ENCODE results near the gene CHN2.

The CHN2 gene

GRCh38 chr7:29335188-29336083 lies 140.9 kb downstream of the CHN2 start:
- DNase-seq (ENCODE audit: low read depth) = no peak

DNA sequence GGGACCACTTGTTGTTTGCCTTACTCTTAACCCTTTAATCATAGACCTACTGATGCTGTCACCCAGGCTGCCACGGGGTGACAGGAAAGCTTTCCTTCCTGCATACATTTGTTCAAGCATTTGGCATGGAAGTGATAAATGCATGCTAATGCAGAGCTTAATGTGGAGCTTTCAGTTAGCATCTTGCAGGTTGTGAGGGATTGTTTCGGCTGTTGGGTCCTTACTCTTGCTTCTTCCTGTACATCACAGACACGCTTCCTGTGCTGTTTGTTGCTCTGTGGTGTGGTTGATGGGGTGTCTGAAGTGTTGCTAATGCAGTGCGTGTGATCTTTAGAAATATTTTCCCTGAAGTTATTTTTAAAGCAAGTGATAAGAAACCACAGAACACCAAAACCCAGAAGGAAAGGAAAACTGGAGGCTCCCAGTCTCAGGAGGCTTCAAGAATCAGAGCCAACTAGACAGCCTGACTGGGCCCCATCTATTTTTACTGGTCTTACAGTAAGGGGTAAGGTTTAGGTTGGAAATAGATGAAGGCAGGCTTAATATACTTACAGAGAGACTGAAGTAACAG lies 143.1 kb downstream of the CHN2 start:
- no peak for DNase-seq (ENCODE audit: low read depth)

GRCh38 chr7:29340696-29341095 lies 146.1 kb downstream of the CHN2 start:
- DNase-seq (ENCODE audit: low read depth) = no peak

DNA sequence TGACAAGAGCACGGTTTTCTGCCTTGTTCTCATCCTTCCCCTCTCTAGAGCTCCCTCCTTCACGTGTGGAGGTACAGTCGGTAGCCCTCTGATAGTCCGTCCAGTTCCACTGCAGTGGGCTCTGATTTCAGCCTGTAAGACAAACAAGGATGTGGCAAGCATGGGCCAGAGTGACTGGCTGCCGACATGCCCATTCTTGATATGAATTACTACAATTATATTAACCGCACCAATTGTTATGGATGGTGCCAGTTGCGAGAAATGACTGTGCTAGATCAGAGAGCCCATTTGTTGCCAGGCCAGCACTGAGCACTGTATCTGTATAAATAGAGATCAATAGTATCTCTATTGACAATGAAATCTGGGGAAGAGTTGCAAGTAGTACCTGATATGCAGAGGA lies 146.6 kb downstream of the CHN2 start:
- no peak for DNase-seq (ENCODE audit: low read depth)

DNA sequence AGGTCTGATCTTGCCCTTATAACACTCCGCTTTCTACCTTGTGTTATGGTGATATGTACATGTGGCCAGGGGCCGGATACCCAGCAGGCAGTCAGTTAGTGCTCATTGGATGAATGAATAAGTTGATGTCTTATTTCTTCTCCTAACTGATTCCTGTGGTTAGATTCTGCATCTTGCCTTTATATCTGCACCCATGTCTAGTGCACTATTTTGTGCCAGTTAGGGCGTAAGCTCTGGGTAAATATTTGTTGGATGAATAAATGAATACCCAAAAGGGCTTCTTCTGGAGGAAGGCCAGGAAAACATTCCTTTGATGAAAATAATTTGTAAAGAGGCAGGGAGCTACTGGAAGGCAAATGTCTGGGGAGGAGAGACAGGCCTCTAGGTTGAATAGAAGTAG lies 148.2 kb downstream of the CHN2 start:
- no peak for DNase-seq (ENCODE audit: low read depth)

- DNase-seq (ENCODE audit: low read depth) = no peak
Measured at GRCh38 chr7:29343399-29343798, 148.8 kb downstream of the CHN2 start.

DNA sequence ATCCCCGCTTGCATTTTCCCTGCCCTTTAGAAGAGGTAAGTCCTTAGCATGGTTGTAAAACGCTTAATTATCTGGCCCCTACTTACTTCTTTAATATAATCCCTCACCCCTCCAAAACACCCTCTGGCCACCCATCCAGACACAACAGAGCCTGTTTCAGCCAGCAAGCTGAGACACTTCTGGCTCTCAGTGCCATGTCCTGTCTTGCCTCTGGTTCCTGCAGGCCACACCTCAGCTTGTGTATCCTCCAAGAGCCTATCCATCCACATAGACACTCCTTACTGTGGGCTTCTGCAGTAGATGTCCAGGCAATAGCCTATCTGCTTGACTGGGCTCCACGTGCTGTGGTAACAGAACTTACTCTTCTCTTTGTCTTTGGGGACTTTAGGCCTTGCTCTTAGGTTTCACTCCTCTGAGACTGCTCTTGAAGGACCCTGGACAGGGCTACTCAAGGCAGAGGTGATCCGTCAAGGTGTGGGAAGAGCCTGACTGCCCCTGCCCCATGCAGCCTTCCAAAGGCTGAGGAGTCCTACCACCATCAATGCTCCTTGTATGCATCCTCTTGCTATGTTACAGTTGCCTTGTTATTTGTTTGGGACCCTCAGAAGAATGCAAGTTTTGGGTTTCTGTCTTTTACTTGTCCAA lies 149.9 kb downstream of the CHN2 start:
- DNase-seq (ENCODE audit: low read depth) = no peak

GRCh38 chr7:29345590-29345989 lies 151.0 kb downstream of the CHN2 start:
- DNase-seq (ENCODE audit: low read depth) = no peak

GRCh38 chr7:29346231-29346978 lies 151.8 kb downstream of the CHN2 start:
- no peak for DNase-seq (ENCODE audit: low read depth)

DNA sequence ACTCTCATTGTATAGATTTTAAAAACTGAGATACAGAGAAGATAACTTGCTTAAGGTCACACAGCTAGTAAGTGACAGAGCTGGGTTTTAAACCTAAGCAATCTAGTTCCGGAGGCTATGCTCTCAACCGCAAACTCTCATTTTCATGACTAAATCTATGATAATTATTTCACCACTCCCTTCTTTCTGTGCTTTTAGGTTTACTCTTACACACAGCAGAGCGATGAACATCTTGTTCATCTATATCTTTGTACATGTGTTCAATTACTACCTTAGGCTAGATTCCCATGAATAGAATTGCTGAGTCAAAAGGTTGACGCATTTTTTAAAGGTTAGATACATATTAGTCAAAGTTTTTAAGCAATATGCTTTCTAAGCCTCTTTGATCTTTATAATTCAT lies 154.8 kb downstream of the CHN2 start:
- DNase-seq (ENCODE audit: low read depth) = no peak

DNA sequence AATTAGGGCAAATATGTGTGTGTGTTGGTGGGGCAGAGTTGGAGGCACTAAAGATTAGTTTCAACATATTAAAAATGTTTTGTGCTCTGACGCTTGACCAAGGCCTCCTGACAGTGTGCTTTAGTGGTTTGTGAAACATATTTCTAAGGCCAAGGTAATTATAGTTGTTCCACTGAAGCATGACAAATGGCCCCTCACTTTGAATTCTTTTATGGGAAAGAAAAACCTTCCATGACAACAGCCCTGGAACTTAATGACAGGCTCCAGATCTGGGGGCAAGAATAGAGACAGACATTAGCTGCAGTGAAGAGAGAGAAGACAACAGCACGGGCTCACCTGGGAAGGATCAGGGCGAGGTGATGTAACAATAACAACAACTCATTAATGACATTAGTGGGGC lies 155.8 kb downstream of the CHN2 start:
- DNase-seq (ENCODE audit: low read depth) = no peak

GRCh38 chr7:29352041-29352440 lies 157.5 kb downstream of the CHN2 start:
- DNase-seq (ENCODE audit: low read depth) = no peak

DNA sequence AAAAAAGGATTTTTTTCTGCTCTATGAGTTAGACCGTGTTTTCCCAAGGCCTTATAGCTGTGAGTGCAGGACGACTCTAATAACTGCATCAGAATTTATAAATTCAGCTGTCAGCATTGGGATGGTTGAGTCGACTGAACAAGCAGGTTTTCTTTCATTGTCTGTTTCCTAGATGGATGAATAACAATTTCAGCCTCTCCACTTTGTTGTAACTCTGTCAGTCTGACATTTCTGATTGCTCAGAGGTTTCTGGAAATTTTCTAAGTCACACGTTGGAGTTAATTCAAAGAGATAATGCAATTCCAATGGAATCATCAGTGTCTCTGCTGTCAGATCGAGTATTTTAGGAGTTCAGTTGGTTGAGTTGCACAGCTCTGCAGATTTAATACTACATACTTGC lies 159.2 kb downstream of the CHN2 start:
- DNase-seq (ENCODE audit: low read depth) = no peak

DNA sequence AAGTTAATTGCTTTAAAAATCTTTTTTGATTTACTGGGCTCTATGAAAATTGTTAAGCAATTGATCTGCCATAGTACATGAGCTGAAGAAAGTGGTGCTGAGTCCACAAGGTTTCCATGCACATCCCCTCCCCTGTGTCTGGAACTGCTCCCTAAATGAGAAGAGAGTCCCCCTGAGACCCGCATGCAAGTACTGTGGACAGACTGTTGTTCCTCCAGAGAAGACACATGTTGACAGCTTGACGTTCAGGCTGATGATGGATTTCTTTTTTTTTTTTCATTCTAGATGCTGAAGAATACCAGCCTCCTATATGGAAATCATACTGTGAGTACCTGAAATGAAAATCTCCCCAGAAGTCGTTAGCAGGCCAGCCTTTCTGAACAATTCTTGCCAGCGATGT lies 159.8 kb downstream of the CHN2 start:
- DNase-seq (ENCODE audit: low read depth) = no peak

GRCh38 chr7:29355388-29355787 lies 160.8 kb downstream of the CHN2 start:
- DNase-seq (ENCODE audit: low read depth) = no peak

DNA sequence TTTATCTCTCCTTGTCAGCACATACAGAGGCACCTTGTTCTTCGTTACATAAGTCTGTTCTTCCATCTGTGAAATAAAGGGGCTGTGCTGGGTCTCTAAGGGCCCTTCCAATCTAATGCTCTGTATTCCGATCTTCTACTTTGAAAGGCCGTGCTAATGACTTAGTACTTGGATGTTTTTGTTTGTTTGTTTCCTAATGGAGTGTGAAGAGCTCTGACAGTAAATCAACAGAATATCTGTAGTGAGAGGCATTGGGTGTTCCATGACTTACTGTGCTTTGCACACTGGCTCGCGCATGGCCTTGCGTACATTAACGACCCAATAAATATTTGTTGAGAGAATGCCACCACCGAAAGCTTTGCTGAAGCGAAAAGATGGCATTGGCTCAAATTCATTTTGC lies 162.1 kb downstream of the CHN2 start:
- no peak for DNase-seq (ENCODE audit: low read depth)

DNA sequence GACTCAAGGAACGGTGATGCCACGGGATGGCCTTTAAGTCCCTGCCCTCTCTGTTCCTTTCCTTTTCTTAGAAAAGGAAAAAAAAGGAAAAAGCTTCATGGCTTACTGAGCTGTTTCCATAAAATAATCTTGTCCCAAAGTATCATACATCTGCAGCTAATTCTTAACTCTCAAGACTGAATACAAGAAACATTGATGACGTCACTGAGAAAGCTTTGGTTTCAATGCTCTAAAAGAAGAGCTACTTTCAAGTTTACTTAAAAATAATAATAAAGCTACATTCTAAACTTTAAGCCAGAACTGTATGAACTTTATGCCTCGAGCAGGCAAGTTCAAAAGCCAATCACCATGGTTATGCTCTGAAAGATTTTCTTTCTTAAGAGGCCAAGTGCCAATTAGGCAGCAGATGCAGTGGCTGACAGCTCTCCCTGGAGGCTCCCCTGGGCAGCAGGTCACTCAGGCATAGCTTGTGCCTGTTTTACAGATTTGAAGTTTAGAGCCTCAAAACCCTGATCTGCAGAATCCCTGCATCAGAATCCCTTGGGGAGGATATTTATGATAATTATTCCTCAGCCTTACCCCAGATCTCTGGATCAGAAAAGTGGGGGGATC lies 165.0 kb downstream of the CHN2 start:
- DNase-seq (ENCODE audit: low read depth) = no peak

- no peak for DNase-seq (ENCODE audit: low read depth)
Measured at GRCh38 chr7:29360633-29361625, 166.4 kb downstream of the CHN2 start.

GRCh38 chr7:29362380-29362779 lies 167.8 kb downstream of the CHN2 start:
- DNase-seq (ENCODE audit: low read depth) = no peak

DNA sequence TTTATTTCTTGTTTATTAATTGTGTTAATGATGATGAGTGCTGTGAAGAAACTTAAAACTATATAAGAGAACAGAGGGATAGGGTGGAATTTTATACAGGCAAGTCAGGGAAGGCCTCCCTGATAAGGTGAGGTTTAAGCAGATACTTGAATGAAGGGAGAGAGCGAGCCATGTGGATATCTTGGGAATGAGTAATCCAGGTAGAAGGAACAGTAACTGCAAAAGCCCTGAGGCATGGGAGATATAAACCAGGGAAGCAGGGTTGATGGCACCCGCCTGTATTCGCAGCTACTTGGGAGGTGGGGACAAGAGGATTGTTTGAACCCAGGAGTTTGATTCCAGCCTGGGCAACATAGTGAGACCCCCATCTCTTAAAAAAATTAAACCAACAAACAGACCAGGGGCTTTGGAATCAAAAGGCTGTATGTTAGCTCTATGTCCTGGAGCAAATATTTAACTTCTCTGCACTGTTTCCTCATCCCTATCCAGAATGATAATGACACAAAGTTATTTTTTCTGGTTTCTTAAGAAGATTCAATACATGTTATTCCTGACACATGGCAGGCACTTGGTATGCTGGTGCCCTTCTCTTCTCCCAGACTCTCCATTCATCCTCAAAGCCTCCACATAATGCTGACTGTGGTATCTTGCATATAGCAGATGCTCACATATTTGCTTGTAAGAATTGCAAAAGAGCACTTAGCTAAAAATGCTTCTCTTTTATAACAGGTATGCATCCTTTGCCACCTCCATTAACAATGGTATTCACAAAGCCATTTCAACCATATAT lies 169.3 kb downstream of the CHN2 start:
- DNase-seq (ENCODE audit: low read depth) = no peak

All from ELR (cell line).